Measurements from ENCODE around the gene VEGFC. TPM values are rescaled to one million over a fixed set of nuclear protein-coding genes. Genes with fewer than 3 reads are reported as not detected.

Gene VEGFC
- total and polyA plus RNA-seq, 10 of the 15 experiments (the other 5 are each of a cell fraction or from before 2014, with no cell fraction given): 0.03 to 0.04 TPM; not detected in 8

DNA sequence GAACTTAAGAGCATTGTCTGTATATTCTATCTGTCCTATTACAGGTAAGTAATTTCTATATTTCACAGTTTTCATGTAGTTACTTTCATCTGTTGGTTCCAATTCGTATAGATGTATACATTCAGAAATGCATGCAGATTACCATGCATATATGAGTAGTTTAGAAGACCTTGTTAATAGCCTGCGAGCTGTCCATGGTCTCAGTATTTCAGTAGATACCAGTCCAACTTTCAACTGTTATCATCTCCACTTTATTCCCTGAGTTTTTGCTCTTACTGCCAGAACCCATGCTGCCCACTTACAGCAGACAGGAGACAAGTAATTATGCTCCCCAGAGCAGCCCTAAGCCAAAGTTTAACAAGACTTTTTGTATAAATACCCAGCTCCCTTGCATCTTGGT, 37.7 kb downstream of the VEGFC start:
- 0% methylated on average over 2 of the region's 2 CpGs for WGBS (ENCODE audit: insufficient coverage, insufficient replicate concordance, low lambda C conversion rate, missing lambda C conversion rate)
- Histone ChIP-seq H3K27me3 (replicated peaks in 1 of 2; ENCODE audit: control insufficient read depth in 2 of 2, insufficient read depth in 2 of 2, low read length in 1 of 2) (no peaks in the 10 kb centered on the region), H3K9me3 (replicated peaks; ENCODE audit: control insufficient read depth, insufficient read depth, low read length) (no peaks in the 10 kb centered on the region), H4K20me1 (ENCODE audit: control insufficient read depth, insufficient read depth) (no peaks in the 10 kb centered on the region), H2AFZ (ENCODE audit: control insufficient read depth, low read depth, low read length) (no peak overlapping the region), H3K27ac (ENCODE audit: control insufficient read depth, insufficient read depth) (no peak overlapping the region), H3K36me3 (ENCODE audit: control insufficient read depth in 2 of 2, insufficient read depth in 2 of 2, low read length in 1 of 2) (no peaks in the 10 kb centered on the region), H3K9ac (ENCODE audit: control insufficient read depth, insufficient read depth, low read length) (no peak overlapping the region), H3K4me1 (ENCODE audit: control insufficient read depth, insufficient read depth, low read length) (no peaks in the 10 kb centered on the region), H3K4me2 (ENCODE audit: control insufficient read depth, insufficient read depth) (no peak overlapping the region), H3K79me2 (ENCODE audit: control insufficient read depth, insufficient read depth, low read length) (no peaks in the 10 kb centered on the region), H3K4me3 (no peak overlapping the region)
- no TSS peak for BruUV-seq (replicated peaks)
- intact Hi-C loops (cut with micrococcal nuclease; ENCODE audit: unreplicated experiment) (no loop called here), in situ Hi-C loops (cut with MboI) (no loop called here)
- TF ChIP-seq, protein P1, sequence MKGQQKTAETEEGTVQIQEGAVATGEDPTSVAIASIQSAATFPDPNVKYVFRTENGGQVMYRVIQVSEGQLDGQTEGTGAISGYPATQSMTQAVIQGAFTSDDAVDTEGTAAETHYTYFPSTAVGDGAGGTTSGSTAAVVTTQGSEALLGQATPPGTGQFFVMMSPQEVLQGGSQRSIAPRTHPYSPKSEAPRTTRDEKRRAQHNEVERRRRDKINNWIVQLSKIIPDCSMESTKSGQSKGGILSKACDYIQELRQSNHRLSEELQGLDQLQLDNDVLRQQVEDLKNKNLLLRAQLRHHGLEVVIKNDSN (IDR thresholded peaks at IDR 0.05; ENCODE audit: borderline replicate concordance, extremely low read length, insufficient read depth, low read depth, low read length): no peak
- TF ChIP-seq ZSCAN29 (IDR thresholded peaks at IDR 0.05): no peak
- TF ChIP-seq RAD21 (IDR thresholded peaks at IDR 0.05; ENCODE audit: insufficient read depth, low read depth, low read length): no peak
- FAIRE-seq: no peak
- ChIA-PET CTCF (interaction anchor here (0.8 kb wide), 1 partner anchor 10 kb away, joined by 3 read pairs; no protein-coding TSS in a partner anchor), RAD21 (ENCODE audit: unreplicated experiment) (no interaction called here), SMC1A (ENCODE audit: uncharacterized antibody, unreplicated experiment) (interaction anchor here (0.7 kb wide), 1 partner anchor 10 kb away, joined by 3 read pairs; no protein-coding TSS in a partner anchor), POLR2A (no interaction called here)
- DNase-seq (ENCODE audit: low read depth, low spot score): no peak
- ATAC-seq: no peak

DNA sequence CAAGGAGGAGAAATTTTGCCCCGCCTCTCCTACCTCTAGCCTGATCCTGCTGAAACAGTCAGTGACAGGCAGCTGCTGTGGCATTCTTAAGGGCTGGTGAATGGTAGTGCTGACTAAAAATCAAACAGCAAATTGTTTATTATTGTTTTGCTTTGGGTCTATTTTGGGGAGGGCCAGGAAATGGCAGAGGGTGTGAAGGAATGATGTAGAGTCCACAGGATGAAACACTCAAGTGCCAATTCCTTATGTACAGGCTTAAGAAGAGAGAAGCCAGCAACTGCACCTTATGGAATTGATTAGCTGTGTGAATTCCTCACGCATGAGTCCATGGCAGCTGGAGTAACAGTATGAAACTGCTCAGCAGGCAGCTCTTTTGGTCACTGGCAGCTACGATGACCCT, 39.7 kb downstream of the VEGFC start:
- H3K9ac ChIP-seq (ENCODE audit: control insufficient read depth, insufficient read depth, low read length): no peak overlapping the region
- H3K4me3 ChIP-seq: no peak overlapping the region
- H3K9me3 ChIP-seq (replicated peaks; ENCODE audit: control insufficient read depth, insufficient read depth, low read length): no peaks in the 10 kb centered on the region
- no peaks in the 10 kb centered on the region for H3K27me3 ChIP-seq (replicated peaks in 1 of 2; ENCODE audit: control insufficient read depth in 2 of 2, insufficient read depth in 2 of 2, low read length in 1 of 2)
- FAIRE-seq: no peak
- ATAC-seq: no peak; the same call in 1 of the 3 replicates
- H3K4me1 ChIP-seq (ENCODE audit: control insufficient read depth, insufficient read depth, low read length): no peaks in the 10 kb centered on the region
- H3K79me2 ChIP-seq (ENCODE audit: control insufficient read depth, insufficient read depth, low read length): no peaks in the 10 kb centered on the region
- intact Hi-C loops (cut with micrococcal nuclease; ENCODE audit: unreplicated experiment) (no loop called here), in situ Hi-C loops (cut with MboI) (no loop called here)
- SMC1A ChIA-PET (ENCODE audit: uncharacterized antibody, unreplicated experiment): no interaction called here
- DNase-seq (ENCODE audit: low read depth, low spot score): no peak
- no TSS peak for BruUV-seq (replicated peaks)
- no peak overlapping the region for H3K4me2 ChIP-seq (ENCODE audit: control insufficient read depth, insufficient read depth)
- H3K36me3 ChIP-seq (ENCODE audit: control insufficient read depth in 2 of 2, insufficient read depth in 2 of 2, low read length in 1 of 2): no peaks in the 10 kb centered on the region
- RAD21 ChIA-PET (ENCODE audit: unreplicated experiment): no interaction called here
- TF ChIP-seq, protein P2, sequence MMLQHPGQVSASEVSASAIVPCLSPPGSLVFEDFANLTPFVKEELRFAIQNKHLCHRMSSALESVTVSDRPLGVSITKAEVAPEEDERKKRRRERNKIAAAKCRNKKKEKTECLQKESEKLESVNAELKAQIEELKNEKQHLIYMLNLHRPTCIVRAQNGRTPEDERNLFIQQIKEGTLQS (IDR thresholded peaks at IDR 0.05; ENCODE audit: borderline replicate concordance, extremely low read depth, low read depth, low read length): no peak
- TF ChIP-seq YY1 (IDR thresholded peaks at IDR 0.05; ENCODE audit: low read depth, low read length) (no peak), NFYA (IDR thresholded peaks at IDR 0.05; ENCODE audit: borderline replicate concordance, low read depth, low read length) (no peak), SMC3 (IDR thresholded peaks at IDR 0.05; ENCODE audit: borderline replicate concordance, low read length) (no peak)
- TF ChIP-seq, protein P3, sequence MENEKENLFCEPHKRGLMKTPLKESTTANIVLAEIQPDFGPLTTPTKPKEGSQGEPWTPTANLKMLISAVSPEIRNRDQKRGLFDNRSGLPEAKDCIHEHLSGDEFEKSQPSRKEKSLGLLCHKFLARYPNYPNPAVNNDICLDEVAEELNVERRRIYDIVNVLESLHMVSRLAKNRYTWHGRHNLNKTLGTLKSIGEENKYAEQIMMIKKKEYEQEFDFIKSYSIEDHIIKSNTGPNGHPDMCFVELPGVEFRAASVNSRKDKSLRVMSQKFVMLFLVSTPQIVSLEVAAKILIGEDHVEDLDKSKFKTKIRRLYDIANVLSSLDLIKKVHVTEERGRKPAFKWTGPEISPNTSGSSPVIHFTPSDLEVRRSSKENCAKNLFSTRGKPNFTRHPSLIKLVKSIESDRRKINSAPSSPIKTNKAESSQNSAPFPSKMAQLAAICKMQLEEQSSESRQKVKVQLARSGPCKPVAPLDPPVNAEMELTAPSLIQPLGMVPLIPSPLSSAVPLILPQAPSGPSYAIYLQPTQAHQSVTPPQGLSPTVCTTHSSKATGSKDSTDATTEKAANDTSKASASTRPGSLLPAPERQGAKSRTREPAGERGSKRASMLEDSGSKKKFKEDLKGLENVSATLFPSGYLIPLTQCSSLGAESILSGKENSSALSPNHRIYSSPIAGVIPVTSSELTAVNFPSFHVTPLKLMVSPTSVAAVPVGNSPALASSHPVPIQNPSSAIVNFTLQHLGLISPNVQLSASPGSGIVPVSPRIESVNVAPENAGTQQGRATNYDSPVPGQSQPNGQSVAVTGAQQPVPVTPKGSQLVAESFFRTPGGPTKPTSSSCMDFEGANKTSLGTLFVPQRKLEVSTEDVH (IDR thresholded peaks at IDR 0.05; ENCODE audit: low read depth, partially characterized antibody): no peak
- TF ChIP-seq, protein P4, sequence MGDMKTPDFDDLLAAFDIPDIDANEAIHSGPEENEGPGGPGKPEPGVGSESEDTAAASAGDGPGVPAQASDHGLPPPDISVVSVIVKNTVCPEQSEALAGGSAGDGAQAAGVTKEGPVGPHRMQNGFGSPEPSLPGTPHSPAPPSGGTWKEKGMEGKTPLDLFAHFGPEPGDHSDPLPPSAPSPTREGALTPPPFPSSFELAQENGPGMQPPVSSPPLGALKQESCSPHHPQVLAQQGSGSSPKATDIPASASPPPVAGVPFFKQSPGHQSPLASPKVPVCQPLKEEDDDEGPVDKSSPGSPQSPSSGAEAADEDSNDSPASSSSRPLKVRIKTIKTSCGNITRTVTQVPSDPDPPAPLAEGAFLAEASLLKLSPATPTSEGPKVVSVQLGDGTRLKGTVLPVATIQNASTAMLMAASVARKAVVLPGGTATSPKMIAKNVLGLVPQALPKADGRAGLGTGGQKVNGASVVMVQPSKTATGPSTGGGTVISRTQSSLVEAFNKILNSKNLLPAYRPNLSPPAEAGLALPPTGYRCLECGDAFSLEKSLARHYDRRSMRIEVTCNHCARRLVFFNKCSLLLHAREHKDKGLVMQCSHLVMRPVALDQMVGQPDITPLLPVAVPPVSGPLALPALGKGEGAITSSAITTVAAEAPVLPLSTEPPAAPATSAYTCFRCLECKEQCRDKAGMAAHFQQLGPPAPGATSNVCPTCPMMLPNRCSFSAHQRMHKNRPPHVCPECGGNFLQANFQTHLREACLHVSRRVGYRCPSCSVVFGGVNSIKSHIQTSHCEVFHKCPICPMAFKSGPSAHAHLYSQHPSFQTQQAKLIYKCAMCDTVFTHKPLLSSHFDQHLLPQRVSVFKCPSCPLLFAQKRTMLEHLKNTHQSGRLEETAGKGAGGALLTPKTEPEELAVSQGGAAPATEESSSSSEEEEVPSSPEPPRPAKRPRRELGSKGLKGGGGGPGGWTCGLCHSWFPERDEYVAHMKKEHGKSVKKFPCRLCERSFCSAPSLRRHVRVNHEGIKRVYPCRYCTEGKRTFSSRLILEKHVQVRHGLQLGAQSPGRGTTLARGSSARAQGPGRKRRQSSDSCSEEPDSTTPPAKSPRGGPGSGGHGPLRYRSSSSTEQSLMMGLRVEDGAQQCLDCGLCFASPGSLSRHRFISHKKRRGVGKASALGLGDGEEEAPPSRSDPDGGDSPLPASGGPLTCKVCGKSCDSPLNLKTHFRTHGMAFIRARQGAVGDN (IDR thresholded peaks at IDR 0.05): no peak
- H4K20me1 ChIP-seq (ENCODE audit: control insufficient read depth, insufficient read depth): no peaks in the 10 kb centered on the region
- H3K27ac ChIP-seq (ENCODE audit: control insufficient read depth, insufficient read depth): no peak overlapping the region
- CTCF ChIA-PET: no interaction called here
- WGBS (ENCODE audit: insufficient coverage, insufficient replicate concordance, low lambda C conversion rate, missing lambda C conversion rate): 35% methylated on average over 3 of the region's 3 CpGs
- POLR2A ChIA-PET: no interaction called here
- no peak overlapping the region for H2AFZ ChIP-seq (ENCODE audit: control insufficient read depth, low read depth, low read length)
